K562 (cell line): ENCODE results near the gene NMBR. TPM values are rescaled to one million over a fixed set of nuclear protein-coding genes. Genes with fewer than 3 reads are reported as not detected.

Experiments
- BRD4 ChIP-seq: fragments of 200-600 bp; sonication (generic); IDR thresholded peaks from 2 replicates; pipeline ENCODE4 v1.6.1; 2017; ENCODE audit warnings: inconsistent platforms
- CBX3 ChIP-seq, 2 experiments: IDR thresholded peaks; 1 replicate in 1 of 2; 2 replicates in 1 of 2; pipeline ENCODE4 v1.6.1; 2012; ENCODE audit warnings: inconsistent platforms in 2 of 2, low read length in 2 of 2, borderline replicate concordance in 1 of 2, control low read depth in 1 of 2
- CLOCK ChIP-seq: fragments of 250-450 bp; sonication (Bioruptor Pico); IDR thresholded peaks from 2 replicates; pipeline ENCODE4 v1.4.0; 2020; ENCODE audit warnings: mild to moderate bottlenecking, moderate library complexity, borderline replicate concordance
- ETS2 ChIP-seq: IDR thresholded peaks from 2 replicates; pipeline ENCODE4 v1.6.1; 2016; ENCODE audit warnings: borderline replicate concordance, missing genetic modification characterization, mild to moderate bottlenecking, moderate library complexity, missing compliant biosample characterization; ENCODE audit not compliant: poor library complexity, severe bottlenecking
- GABPB1 ChIP-seq: sonication (generic); formaldehyde crosslinking; IDR thresholded peaks from 2 replicates; pipeline ENCODE4 v1.8.0; 2022; ENCODE audit warnings: mild to moderate bottlenecking, missing genetic modification reagents
- JUN ChIP-seq, 2 experiments: sonication (generic) in 1 of 2; formaldehyde crosslinking in 1 of 2; IDR thresholded peaks; 2 replicates each; pipeline versions ENCODE4 v1.6.1 to v1.8.0; 2012 to 2022; ENCODE audit warnings: borderline replicate concordance in 2 of 2, mild to moderate bottlenecking in 2 of 2, improper control_type of control experiment in 1 of 2, low read depth in 1 of 2, low read length in 1 of 2, missing genetic modification reagents in 1 of 2
- LEF1 ChIP-seq: fragments of 450-650 bp; IDR thresholded peaks from 2 replicates; pipeline ENCODE4 v1.6.1; 2016; ENCODE audit warnings: mild to moderate bottlenecking
- MAFF ChIP-seq: IDR thresholded peaks from 2 replicates; pipeline ENCODE4 v1.6.1; 2012; ENCODE audit warnings: low read length, improper control_type of control experiment
- NEUROD1 ChIP-seq: fragments of 150-350 bp; IDR thresholded peaks from 2 replicates; pipeline ENCODE4 v1.6.1; 2014; ENCODE audit warnings: borderline replicate concordance, low read length, low read depth; ENCODE audit not compliant: partially characterized antibody
- NR0B1 ChIP-seq: fragments of 450-650 bp; IDR thresholded peaks from one replicate; pipeline ENCODE4 v1.6.1; 2018; ENCODE audit warnings: mild to moderate bottlenecking, moderate library complexity; ENCODE audit not compliant: partially characterized antibody
- SLC30A9 ChIP-seq: fragments of 250-450 bp; sonication (Bioruptor Pico); IDR thresholded peaks from 2 replicates; pipeline ENCODE4 v1.8.0; 2022; ENCODE audit warnings: mild to moderate bottlenecking, moderate library complexity
- SMC3 ChIP-seq: conservative IDR thresholded peaks from 2 replicates; pipeline ENCODE4 v1.6.1; 2011; ENCODE audit warnings: low read depth, low read length, improper control_type of control experiment; ENCODE audit not compliant: insufficient read depth
- SRF ChIP-seq, 2 experiments: fragments of 250-450, 450-650 bp in 1 of 2; sonication (Bioruptor Pico) in 1 of 2; sonication (generic) in 1 of 2; formaldehyde crosslinking; IDR thresholded peaks; 2 replicates each; pipeline versions ENCODE4 v1.5.0 to v1.5.1; 2020 to 2022; ENCODE audit warnings: mild to moderate bottlenecking in 1 of 2, missing genetic modification reagents in 1 of 2
- ZNF507 ChIP-seq: conservative IDR thresholded peaks from 2 replicates; pipeline ENCODE4 v1.6.1; 2017; ENCODE audit warnings: missing genetic modification characterization, missing compliant biosample characterization
- polyA plus RNA-seq, 8 experiments: library from polyadenylated mRNA; depleted of rRNA in 4 of 8; stranded (reverse) in 5 of 8; unstranded in 3 of 8; fragments of >200 nt; fragmentation: Nextera tagmentation in 2 of 8; fragmentation: Illumina TruSeq in 1 of 8; extraction: Ambion mirVana in 2 of 8; extraction: Trizol in 1 of 8; gene quantifications; 2 replicates each; pipeline versions ENCODE4 v1.2.1 to v1.2.3, GENCODE V29; 2011 to 2014; ENCODE audit warnings: inconsistent platforms in 1 of 8, missing spikeins in 1 of 8
- total RNA-seq, 7 experiments: library from RNA; depleted of rRNA in 6 of 7; stranded (reverse); fragments of >200 nt in 6 of 7; fragmentation: Illumina TruSeq in 2 of 7; extraction: Trizol in 2 of 7; gene quantifications; 2 replicates each; pipeline versions ENCODE4 v1.2.1 to v1.2.3, GENCODE V29; 2011 to 2021; ENCODE audit warnings: low replicate concordance in 1 of 7
- TF ChIP-seq, protein P1 (sequence below): sonication (generic); formaldehyde crosslinking; IDR thresholded peaks from 2 replicates; pipeline ENCODE4 v1.8.0; 2022; ENCODE audit warnings: mild to moderate bottlenecking, missing genetic modification reagents
- TF ChIP-seq, protein P2 (sequence below): conservative IDR thresholded peaks from 2 replicates; pipeline ENCODE4 v1.6.1; 2011; ENCODE audit warnings: low read depth, mild to moderate bottlenecking, low read length; ENCODE audit not compliant: control insufficient read depth
- TF ChIP-seq, protein P3 (sequence below): fragments of 450-650 bp; formaldehyde crosslinking; IDR thresholded peaks from 2 replicates; pipeline ENCODE4 v1.4.0; 2020; ENCODE audit warnings: mild to moderate bottlenecking, moderate library complexity

The NMBR gene
- total and polyA plus RNA-seq, 9 of the 15 experiments (the other 6 are each of a cell fraction or from before 2014, with no cell fraction given): not detected

GRCh38 chr6:142146828-142147662 lies at the start of gene NMBR, which contains the start of gene VTA1 (continued):
- TF ChIP-seq NR0B1 (no peak), SMC3 (peak; percentile 78), SLC30A9 (no peak), MAFF (no peak), JUN (IDR thresholded peaks at IDR 0.05; ENCODE audit: borderline replicate concordance, low read depth, low read length) (peak; percentile 79; the same call in 1 of the 2 replicates), JUN (CRISPR knock-in tag; IDR thresholded peaks at IDR 0.05; ENCODE audit: borderline replicate concordance) (no peak), GABPB1 (CRISPR knock-in tag) (peak; percentile 96), CBX3 (IDR thresholded peaks at IDR 0.05; ENCODE audit: borderline replicate concordance in 1 of 2, low read length in 2 of 2) (peak in 1 of 2 experiments; percentile 95; a peak in 2 of 3 replicates), ETS2 (no peak), NEUROD1 (peak; percentile 92), ZNF507 (tag) (no peak), SRF (CRISPR knock-in tag; IDR thresholded peaks at IDR 0.05) (peak in 1 of 2 experiments; percentile 13; a peak in 2 of 4 replicates), BRD4 (peak; percentile 49; the same call in 1 of the 2 replicates), CLOCK (CRISPR knock-in tag) (no peak), LEF1 (0 out of 2 replicates have a peak, but pooled peaks have one; percentile 31)
- TF ChIP-seq, protein P1, sequence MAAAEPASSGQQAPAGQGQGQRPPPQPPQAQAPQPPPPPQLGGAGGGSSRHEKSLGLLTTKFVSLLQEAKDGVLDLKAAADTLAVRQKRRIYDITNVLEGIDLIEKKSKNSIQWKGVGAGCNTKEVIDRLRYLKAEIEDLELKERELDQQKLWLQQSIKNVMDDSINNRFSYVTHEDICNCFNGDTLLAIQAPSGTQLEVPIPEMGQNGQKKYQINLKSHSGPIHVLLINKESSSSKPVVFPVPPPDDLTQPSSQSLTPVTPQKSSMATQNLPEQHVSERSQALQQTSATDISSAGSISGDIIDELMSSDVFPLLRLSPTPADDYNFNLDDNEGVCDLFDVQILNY (CRISPR knock-in tag): no peak
- TF ChIP-seq, protein P2, sequence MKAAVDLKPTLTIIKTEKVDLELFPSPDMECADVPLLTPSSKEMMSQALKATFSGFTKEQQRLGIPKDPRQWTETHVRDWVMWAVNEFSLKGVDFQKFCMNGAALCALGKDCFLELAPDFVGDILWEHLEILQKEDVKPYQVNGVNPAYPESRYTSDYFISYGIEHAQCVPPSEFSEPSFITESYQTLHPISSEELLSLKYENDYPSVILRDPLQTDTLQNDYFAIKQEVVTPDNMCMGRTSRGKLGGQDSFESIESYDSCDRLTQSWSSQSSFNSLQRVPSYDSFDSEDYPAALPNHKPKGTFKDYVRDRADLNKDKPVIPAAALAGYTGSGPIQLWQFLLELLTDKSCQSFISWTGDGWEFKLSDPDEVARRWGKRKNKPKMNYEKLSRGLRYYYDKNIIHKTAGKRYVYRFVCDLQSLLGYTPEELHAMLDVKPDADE: peak; percentile 91
- TF ChIP-seq, protein P3, sequence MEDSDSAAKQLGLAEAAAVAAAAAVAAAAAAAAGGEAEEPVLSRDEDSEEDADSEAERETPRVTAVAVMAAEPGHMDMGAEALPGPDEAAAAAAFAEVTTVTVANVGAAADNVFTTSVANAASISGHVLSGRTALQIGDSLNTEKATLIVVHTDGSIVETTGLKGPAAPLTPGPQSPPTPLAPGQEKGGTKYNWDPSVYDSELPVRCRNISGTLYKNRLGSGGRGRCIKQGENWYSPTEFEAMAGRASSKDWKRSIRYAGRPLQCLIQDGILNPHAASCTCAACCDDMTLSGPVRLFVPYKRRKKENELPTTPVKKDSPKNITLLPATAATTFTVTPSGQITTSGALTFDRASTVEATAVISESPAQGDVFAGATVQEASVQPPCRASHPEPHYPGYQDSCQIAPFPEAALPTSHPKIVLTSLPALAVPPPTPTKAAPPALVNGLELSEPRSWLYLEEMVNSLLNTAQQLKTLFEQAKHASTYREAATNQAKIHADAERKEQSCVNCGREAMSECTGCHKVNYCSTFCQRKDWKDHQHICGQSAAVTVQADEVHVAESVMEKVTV (CRISPR knock-in tag): peak; percentile 70
